GM23248 (cell line): Measurements from ENCODE around the gene RBP4. TPM values are rescaled to one million over a fixed set of nuclear protein-coding genes. Genes with fewer than 3 reads are reported as not detected.

Experiments
- DNase-seq: peaks from one replicate; pipeline ENCODE4 v3.0.0-alpha.2; 2015
- H2AFZ ChIP-seq: fragments of 200-600 bp; sonication (generic); 2 replicates; pipeline ENCODE4 v1.6.1; 2016; ENCODE audit warnings: antibody characterized with exemption
- H3F3A ChIP-seq: fragments of 200-600 bp; sonication (generic); 2 replicates; pipeline ENCODE4 v1.6.1; 2016; ENCODE audit warnings: mild to moderate bottlenecking, antibody characterized with exemption, mixed run types; ENCODE audit not compliant: insufficient read depth
- H3K27ac ChIP-seq: fragments of 200-600 bp; sonication (generic); 2 replicates; pipeline ENCODE4 v1.5.1; 2016; ENCODE audit warnings: mild to moderate bottlenecking
- H3K27me3 ChIP-seq: fragments of 200-600 bp; sonication (generic); replicated peaks from 2 replicates; pipeline ENCODE4 v1.6.1; 2016; ENCODE audit warnings: mild to moderate bottlenecking; ENCODE audit not compliant: insufficient read depth
- H3K36me3 ChIP-seq: fragments of 200-600 bp; sonication (generic); 2 replicates; pipeline ENCODE4 v1.6.1; 2016; ENCODE audit warnings: low read depth, mild to moderate bottlenecking
- H3K4me1 ChIP-seq: fragments of 200-600 bp; sonication (generic); 2 replicates; pipeline ENCODE4 v1.6.1; 2016; ENCODE audit warnings: mild to moderate bottlenecking; ENCODE audit not compliant: insufficient read depth
- H3K4me2 ChIP-seq: fragments of 200-600 bp; sonication (generic); one replicate; pipeline ENCODE4 v1.6.1; 2016; ENCODE audit warnings: mild to moderate bottlenecking; ENCODE audit not compliant: unreplicated experiment
- H3K4me3 ChIP-seq: fragments of 200-600 bp; sonication (generic); 2 replicates; pipeline ENCODE4 v1.5.1; 2016; ENCODE audit warnings: mild to moderate bottlenecking
- H3K79me2 ChIP-seq: fragments of 200-600 bp; sonication (generic); 2 replicates; pipeline ENCODE4 v1.6.1; 2016; ENCODE audit warnings: mild to moderate bottlenecking; ENCODE audit not compliant: insufficient read depth
- H3K9ac ChIP-seq: fragments of 200-600 bp; sonication (generic); 2 replicates; pipeline ENCODE4 v1.6.1; 2016; ENCODE audit warnings: mild to moderate bottlenecking
- H3K9me2 ChIP-seq: fragments of 200-600 bp; sonication (generic); 2 replicates; pipeline ENCODE4 v1.6.1; 2016; ENCODE audit warnings: mixed run types, mild to moderate bottlenecking, moderate library complexity; ENCODE audit not compliant: insufficient read depth
- H3K9me3 ChIP-seq: fragments of 200-600 bp; sonication (generic); one replicate; pipeline ENCODE4 v1.6.1; 2017; ENCODE audit warnings: low read depth
- H4K20me1 ChIP-seq: fragments of 200-600 bp; sonication (generic); 2 replicates; pipeline ENCODE4 v1.6.0; 2016; ENCODE audit not compliant: insufficient read depth
- EZH2 ChIP-seq: fragments of 200-600 bp; sonication (generic); IDR thresholded peaks from 2 replicates; pipeline ENCODE4 v1.6.1; 2018; ENCODE audit warnings: antibody characterized with exemption, mild to moderate bottlenecking; ENCODE audit not compliant: insufficient read depth, poor library complexity, severe bottlenecking
- EZH2phosphoT487 ChIP-seq: fragments of 200-600 bp; sonication (generic); IDR thresholded peaks from 2 replicates; pipeline ENCODE4 v1.6.1; 2018; ENCODE audit warnings: antibody characterized with exemption, moderate library complexity, mild to moderate bottlenecking, low read depth; ENCODE audit not compliant: insufficient read depth
- WGBS, 2 experiments: methylation state at CpG; one replicate each; pipeline ENCODE4 v1.1.6; 2015 to 2017; ENCODE audit warnings: low lambda C conversion rate in 2 of 2, low coverage in 1 of 2; ENCODE audit errors: missing lambda C conversion rate in 2 of 2; 5-methylcytosine and 5-hydroxymethylcytosine counted together
- in situ Hi-C: fragments of 300-500 bp; cut with MboI; formaldehyde crosslinking; loops from 2 replicates; pipeline ENCODE4 v1.15.0; 2020
- polyA plus RNA-seq: library from polyadenylated mRNA; unstranded; fragments of >200 nt; fragmentation: Nextera tagmentation; extraction: Ambion mirVana; gene quantifications from 2 replicates; pipeline ENCODE4 v1.2.1, GENCODE V29; 2016
- total RNA-seq: library from RNA; depleted of rRNA; stranded (reverse); fragments of >200 nt; shearing (Covaris generic); gene quantifications from 2 replicates; pipeline ENCODE4 v1.2.3, GENCODE V29; 2014

The RBP4 gene
- total and polyA plus RNA-seq, 2 experiments from 2014 or later: 0.46 TPM; not detected in 1

DNA sequence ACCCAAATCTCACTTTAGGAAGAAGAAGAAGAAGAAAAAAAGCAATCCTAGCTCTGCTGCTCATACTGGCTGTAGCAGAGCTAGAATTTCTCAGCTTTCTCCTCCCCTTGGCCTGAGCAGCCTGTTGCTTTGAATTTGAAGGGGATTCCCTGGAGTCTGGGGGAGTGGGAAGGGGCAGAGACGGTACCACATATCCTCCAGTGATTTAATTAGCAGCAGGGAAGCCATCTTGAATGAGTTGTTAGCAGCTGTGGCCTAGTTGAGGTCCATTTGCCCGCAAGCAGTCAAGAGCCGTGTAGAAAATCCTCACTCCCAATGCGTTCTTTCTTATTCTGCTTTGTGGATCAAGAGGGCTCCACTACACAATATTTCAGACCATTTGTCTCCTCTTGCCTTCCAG, 27.8 kb upstream of the RBP4 start:
- no peak for DNase-seq
- H3K9ac ChIP-seq: no peak overlapping the region
- H3K79me2 ChIP-seq: no peaks in the 10 kb centered on the region
- in situ Hi-C loops: no loop called here
- H4K20me1 ChIP-seq: no peaks in the 10 kb centered on the region
- no peak overlapping the region for H3K4me3 ChIP-seq
- H3F3A ChIP-seq: no peaks in the 10 kb centered on the region
- peaks cover 12% of the 10 kb centered on the region; the same call in 1 of the 2 replicates for H3K27me3 ChIP-seq
- H3K4me2 ChIP-seq: no peak overlapping the region
- no peak for TF ChIP-seq EZH2phosphoT487
- TF ChIP-seq EZH2: no peak
- WGBS, 2 experiments: 63 to 64% methylated on average over 4 of the region's 4 CpGs
- no peak overlapping the region for H2AFZ ChIP-seq
- no peak overlapping the region for H3K27ac ChIP-seq
- H3K9me3 ChIP-seq: no peaks in the 10 kb centered on the region
- H3K9me2 ChIP-seq: no peaks in the 10 kb centered on the region
- no peaks in the 10 kb centered on the region for H3K36me3 ChIP-seq
- no peaks in the 10 kb centered on the region for H3K4me1 ChIP-seq

DNA sequence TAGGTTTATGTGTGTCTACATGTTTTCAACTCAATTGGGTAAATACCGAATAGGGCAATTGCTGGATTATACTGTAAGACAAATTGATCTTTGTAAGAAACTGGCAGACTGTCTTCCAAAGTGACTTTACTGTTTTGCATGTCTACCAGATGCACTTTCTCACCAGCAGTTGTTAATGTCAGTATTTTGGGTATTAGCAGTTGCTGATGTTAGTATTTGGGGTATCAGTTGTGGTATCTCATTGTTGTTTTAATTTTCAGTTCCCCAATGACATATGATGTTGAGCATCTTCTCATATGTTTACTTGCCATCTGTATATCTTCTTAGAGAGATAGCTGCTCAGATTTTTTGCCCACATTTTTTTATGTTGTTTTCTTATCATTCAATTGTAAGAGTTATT, 21.9 kb upstream of the RBP4 start:
- H3F3A ChIP-seq: no peaks in the 10 kb centered on the region
- H3K9ac ChIP-seq: no peak overlapping the region
- no peaks in the 10 kb centered on the region for H3K9me3 ChIP-seq
- H3K79me2 ChIP-seq: no peaks in the 10 kb centered on the region
- 66 to 72% methylated on average over 1 of the region's 1 CpG for WGBS, 2 experiments
- H4K20me1 ChIP-seq: no peaks in the 10 kb centered on the region
- no peak overlapping the region for H3K27ac ChIP-seq
- in situ Hi-C loops: no loop called here
- no peak overlapping the region for H2AFZ ChIP-seq
- no peak for DNase-seq
- H3K4me2 ChIP-seq: no peak overlapping the region
- no peak overlapping the region for H3K4me3 ChIP-seq
- H3K36me3 ChIP-seq: no peaks in the 10 kb centered on the region
- no peaks in the 10 kb centered on the region for H3K4me1 ChIP-seq
- no peak for TF ChIP-seq EZH2
- TF ChIP-seq EZH2phosphoT487: no peak
- H3K9me2 ChIP-seq: no peaks in the 10 kb centered on the region
- peaks cover 30% of the 10 kb centered on the region for H3K27me3 ChIP-seq

DNA sequence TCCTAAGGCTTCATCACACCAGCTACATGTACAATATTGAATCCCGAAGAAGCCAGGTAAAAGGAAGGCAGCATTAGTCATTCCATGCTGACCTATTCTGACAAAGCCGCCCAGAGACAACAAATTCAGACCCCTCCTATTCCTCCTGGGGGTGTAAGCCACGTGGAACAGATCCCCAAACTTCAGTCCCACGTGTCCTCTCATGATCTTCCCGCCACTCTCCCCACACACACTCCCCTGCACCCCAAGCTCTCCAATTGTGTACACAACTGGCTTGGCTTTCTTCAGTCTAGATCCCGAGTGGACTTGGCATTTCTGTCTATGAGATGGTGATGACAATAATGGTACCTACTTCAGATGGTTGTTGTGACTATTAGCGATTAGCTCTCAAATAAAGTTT, 19.9 kb upstream of the RBP4 start:
- H3K36me3 ChIP-seq: no peaks in the 10 kb centered on the region
- no peak overlapping the region for H3K27ac ChIP-seq
- no peak overlapping the region for H3K4me3 ChIP-seq
- 29 to 30% methylated on average over 7 of the region's 7 CpGs for WGBS, 2 experiments
- no peak overlapping the region for H2AFZ ChIP-seq
- no peak for DNase-seq
- no peaks in the 10 kb centered on the region for H3K79me2 ChIP-seq
- no peaks in the 10 kb centered on the region for H3K9me3 ChIP-seq
- no peak overlapping the region for H3K4me2 ChIP-seq
- H3K27me3 ChIP-seq: peaks cover 28% of the 10 kb centered on the region
- H3K9me2 ChIP-seq: no peaks in the 10 kb centered on the region
- in situ Hi-C loops: no loop called here
- no peaks in the 10 kb centered on the region for H3F3A ChIP-seq
- H3K4me1 ChIP-seq: no peaks in the 10 kb centered on the region
- no peaks in the 10 kb centered on the region for H4K20me1 ChIP-seq
- TF ChIP-seq EZH2: no peak
- no peak for TF ChIP-seq EZH2phosphoT487
- H3K9ac ChIP-seq: no peak overlapping the region

DNA sequence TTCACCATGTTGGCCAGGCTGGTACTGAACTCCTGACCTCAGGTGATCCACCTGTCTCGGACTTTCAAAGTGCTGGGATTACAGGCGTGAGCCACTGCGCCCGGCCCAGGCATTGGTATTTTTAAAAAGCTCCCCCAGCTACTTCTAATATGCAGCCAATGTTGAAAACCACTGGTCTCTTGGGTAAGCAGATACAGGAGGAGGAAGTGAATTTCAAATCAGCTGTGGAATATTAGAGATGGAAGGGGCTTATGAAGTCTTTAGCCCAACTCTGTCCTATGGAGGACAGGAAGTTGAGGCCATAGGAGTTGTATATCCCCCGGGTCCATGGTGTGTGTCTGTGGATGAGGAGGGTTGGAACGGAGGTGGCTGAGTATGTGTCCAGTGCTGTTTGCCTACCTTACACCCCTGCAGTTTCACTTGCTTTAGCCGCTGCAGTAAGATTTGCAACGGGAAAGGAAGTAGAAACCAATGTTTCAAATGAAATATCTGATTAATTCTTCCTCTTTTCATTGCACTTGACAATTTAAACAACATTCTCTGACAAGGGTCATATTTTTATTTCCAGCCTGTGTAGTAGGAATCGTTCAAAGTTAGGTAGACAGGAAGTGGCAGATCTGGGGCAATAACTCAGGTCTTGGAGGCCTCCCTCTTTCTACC, 14.7 kb upstream of the RBP4 start:
- no peak for DNase-seq
- no peaks in the 10 kb centered on the region for H4K20me1 ChIP-seq
- 54 to 57% methylated on average over 9 of the region's 9 CpGs for WGBS, 2 experiments

More for the DNA sequence above, 14.7 kb upstream of the RBP4 start:
- no peak overlapping the region for H3K4me3 ChIP-seq
- no peaks in the 10 kb centered on the region for H3K79me2 ChIP-seq
- H3K9ac ChIP-seq: no peak overlapping the region
- H3K9me3 ChIP-seq: no peaks in the 10 kb centered on the region
- in situ Hi-C loops: no loop called here
- TF ChIP-seq EZH2: no peak
- TF ChIP-seq EZH2phosphoT487: no peak
- no peaks in the 10 kb centered on the region for H3K36me3 ChIP-seq
- H3K4me2 ChIP-seq: no peak overlapping the region
- no peaks in the 10 kb centered on the region for H3K9me2 ChIP-seq
- no peaks in the 10 kb centered on the region for H3F3A ChIP-seq
- H3K4me1 ChIP-seq: no peaks in the 10 kb centered on the region
- no peak overlapping the region for H2AFZ ChIP-seq
- H3K27ac ChIP-seq: no peak overlapping the region
- H3K27me3 ChIP-seq: peaks cover 22% of the 10 kb centered on the region
